NCI-H146 (cell line): ENCODE data around the gene BICDL2.
A peak's percentile ranks its signal among the peaks of the same experiment; 100 is the strongest.

Experiments used
- DNase-seq: peaks from one replicate; lab custom pipeline; 2025; lab: John Stamatoyannopoulos, UW

BICDL2 gene

DNA sequence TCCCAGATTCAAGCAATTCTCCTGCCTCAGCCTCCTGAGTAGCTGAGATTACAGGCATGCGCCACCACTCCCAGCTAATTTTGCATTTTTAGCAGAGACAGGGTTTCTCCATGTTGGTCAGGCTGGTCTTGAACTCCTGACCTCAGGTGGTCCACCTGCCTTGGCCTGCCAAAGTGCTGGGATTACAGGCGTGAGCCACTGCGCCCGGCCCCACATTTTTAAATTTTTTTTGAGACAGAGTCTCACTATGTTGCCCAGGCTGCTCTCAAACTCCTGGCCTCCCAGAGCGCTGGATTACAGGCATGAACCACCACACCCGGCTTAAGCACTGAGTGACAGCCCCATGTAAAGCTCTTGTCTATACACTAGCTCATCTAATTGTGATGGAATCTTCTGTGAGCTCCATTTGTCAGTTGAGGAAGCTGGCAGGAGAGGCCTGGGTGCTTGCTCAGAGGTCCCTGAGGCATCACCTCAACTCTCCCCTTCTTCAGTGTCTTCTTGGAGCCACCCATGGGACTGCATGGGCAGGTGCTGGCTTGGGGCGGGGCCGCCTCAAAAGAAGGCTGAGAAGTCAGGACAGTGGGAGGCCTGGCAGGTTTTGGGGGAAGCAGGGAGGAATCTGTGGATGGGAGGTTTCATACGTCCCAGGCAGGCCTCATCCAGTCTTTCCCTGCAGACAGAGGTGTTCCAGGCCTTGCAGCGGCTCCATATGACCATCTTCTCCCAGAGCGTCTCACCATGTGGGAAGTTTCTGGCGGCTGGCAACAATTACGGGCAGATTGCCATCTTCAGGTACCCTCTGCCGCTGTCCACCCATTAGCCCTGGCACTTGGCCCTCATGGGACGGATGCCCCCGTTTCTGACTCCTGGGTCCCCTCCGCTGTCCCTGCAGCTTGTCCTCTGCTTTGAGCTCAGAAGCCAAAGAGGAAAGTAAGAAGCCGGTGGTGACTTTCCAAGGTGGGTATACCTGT, 11.4 kb downstream of the BICDL2 start:
- no peak for DNase-seq

DNA sequence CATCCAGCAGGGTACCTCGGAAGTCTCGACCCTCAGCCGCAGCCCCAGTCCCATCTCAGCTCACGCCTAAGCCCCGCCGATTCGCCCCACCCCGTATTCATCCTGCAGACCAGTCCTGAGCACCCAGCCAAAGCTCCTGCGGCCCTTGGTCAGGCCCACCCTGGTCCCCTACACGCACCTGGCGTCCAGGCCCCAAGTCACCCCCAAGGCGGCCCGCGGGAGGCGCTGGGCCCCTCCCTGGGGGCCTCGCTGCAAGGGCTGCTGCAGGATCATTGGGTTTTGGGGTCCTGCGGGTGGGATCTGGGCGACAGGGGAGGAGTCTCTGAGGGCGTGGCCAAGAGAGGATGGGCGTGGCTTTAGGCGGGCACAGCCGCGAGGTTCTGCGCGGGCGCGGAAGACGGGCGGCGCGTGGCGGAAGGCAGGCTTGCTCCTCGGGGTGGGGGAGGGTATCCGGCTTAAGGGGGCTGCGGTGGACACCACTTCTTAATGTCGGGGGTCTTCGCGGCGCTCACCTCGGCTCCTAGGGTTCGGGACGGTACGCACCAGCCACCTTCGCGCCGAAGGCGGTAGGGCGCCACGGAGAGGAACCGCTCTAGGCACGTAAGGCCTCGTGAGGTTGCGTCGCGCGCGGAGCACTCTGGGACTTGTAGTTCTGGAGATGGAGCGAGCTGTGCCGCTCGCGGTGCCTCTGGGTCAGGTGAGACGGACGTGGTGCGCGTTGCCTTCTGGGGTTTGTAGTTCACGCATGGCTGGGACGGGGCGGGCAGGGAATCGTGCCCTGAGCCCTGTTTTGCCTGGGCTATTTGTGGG, 12.9 kb downstream of the BICDL2 start, which contains the start of the genes HCFC1R1 and THOC6:
Gene HCFC1R1, minus strand, starts transcription at position 274 of the 810 bp plus-strand sequence. Its CDS starts 1 bp downstream, at position 273.
Gene THOC6, plus strand, starts transcription at position 367 of the 810 bp plus-strand sequence. Its CDS starts 292 bp downstream, at position 659.
- DNase-seq = peak; percentile 98

DNA sequence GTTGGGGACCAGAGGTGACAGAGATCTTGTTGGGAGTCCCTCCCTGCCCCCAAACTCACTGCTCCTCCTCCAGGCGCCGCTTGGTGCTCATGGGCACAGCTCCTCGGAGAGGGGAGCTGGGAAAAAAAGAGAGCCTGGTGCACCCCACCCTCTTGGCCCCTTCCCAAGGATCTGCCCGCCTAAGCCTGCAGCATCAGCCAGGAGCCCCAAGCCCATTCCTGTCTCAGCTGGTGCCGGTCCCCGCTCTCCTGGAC, 13.4 kb downstream of the BICDL2 start:
- no peak for DNase-seq

DNA sequence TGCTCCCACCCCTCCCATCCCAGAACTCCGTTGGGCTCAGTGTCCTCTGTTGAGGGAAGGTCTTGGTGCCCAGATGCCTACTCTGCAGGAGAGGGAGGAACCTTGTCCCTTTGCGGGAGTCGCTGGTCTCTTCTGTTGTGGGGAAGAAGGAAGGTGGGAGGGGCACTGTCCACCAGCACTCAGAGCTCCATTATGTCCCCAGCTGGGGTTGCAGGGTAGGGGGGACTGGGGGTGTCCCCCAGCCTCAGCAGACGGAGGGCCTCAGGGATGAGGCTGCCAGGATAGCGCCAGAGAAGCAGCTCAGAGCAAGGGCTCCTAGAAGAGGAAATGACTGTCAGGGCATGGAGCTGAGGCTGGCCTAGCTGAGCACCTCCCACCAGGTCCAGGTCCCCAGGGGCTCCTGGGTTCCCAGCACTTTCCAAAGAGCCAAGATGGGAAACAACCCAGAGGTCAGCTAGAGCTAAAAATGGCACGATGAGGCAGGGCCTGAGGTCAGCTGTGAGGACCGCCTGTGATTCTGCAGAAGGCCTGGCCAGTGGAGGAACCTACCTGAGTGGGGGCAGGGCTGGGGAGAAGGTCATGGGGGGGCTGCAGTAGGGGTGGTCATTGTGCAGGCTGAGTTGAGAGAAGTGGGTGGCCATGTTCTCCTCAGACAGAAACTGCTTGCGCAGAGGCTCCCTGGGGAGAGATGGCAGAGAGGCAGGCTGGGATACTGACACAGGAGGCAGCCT, 13.9 kb downstream of the BICDL2 start:
- no peak for DNase-seq

DNA sequence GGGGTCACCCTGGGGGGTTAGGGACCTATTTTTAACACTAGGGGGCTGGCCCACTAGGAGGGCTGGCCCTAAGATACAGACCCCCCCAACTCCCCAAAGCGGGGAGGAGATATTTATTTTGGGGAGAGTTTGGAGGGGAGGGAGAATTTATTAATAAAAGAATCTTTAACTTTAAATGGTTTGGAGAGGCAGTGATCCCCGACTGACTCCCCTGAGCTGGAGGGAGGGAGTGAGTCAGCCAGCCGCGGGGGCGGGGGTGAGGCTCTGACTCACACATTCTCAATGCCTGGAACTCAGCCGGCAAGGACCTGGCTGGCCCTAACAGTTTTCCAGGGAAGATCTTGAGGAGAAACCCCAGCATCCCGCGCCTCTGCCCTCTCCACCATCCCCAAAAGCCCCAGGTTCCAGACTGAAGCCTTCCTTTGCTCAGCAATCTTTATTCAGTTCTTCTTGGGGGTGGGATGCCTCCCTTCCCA, 14.5 kb downstream of the BICDL2 start:
- DNase-seq = no peak

DNA sequence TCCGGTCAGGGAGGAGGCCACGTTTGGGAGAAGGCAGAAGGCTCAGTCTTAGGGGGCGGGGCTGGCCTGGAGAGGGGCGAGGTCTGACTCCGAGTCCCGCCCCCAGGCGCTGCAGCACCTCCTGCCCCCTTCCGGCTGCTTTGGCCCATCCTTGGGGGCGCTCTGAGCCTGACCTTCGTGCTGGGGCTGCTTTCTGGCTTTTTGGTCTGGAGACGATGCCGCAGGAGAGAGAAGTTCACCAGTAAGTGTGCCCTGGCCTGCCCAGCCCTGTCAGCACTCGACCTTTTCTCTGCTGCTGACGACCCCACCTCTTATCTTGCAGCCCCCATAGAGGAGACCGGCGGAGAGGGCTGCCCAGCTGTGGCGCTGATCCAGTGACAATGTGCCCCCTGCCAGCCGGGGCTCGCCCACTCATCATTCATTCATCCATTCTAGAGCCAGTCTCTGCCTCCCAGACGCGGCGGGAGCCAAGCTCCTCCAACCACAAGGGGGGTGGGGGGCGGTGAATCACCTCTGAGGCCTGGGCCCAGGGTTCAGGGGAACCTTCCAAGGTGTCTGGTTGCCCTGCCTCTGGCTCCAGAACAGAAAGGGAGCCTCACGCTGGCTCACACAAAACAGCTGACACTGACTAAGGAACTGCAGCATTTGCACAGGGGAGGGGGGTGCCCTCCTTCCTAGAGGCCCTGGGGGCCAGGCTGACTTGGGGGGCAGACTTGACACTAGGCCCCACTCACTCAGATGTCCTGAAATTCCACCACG, 15.1 kb downstream of the BICDL2 start:
- DNase-seq = peak; percentile 65

DNA sequence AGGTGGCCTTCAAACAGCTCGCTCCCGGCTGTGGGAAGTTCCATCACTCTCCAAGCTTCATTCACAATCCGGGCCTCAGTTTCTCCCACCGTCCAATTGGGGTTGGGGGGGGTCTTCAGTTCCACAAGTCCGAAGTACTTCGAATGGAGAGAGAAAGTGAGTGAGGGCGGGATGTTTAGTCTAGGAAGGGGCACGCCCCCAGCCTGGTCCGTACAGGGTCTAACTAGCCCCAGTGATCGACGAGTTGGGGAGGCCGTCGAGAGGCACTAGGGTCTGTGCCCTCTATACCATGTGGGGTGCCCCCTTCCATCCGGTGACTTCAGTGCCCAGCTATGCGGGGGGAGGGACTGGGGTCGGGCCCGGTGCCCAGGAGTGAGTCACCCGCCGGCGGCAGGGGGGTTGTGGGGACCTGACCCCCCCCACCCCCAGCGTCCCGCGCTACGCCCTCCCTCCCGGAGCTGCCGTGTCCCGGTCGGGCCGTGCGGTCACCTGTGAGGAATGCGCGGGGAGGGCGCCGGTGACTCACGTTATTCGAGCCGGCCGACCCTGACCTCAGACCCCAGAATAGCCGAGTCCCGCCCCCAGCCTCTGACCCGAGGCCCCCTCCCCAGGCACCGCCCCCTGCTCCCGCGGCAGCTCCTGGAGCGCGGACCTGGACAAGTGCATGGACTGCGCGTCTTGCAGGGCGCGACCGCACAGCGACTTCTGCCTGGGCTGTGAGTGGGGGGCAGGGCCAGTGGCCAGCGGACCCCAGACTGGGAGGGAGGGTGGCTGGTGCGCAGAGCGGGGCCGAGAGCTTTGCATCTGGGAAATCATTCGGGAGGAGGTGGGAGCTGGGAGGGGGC, 15.9 kb downstream of the BICDL2 start:
- DNase-seq = no peak

DNA sequence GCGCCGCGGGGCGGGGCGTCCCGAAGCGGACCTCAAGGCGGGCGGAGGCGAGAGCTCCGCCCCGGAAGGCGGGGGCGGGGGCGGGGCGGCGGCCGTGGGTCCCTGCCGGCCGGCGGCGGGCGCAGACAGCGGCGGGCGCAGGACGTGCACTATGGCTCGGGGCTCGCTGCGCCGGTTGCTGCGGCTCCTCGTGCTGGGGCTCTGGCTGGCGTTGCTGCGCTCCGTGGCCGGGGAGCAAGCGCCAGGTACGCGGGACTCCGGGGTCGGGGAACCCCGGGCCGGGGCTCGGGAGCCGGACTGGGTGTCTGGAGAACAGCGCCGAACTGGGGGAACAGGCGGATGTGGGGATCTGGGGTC, 16.5 kb downstream of the BICDL2 start, which contains the start of gene TNFRSF12A:
Gene TNFRSF12A, plus strand, starts transcription at position 122 of the 357 bp plus-strand sequence. Its CDS starts 30 bp downstream, at position 152.
- DNase-seq = peak; percentile 74

DNA sequence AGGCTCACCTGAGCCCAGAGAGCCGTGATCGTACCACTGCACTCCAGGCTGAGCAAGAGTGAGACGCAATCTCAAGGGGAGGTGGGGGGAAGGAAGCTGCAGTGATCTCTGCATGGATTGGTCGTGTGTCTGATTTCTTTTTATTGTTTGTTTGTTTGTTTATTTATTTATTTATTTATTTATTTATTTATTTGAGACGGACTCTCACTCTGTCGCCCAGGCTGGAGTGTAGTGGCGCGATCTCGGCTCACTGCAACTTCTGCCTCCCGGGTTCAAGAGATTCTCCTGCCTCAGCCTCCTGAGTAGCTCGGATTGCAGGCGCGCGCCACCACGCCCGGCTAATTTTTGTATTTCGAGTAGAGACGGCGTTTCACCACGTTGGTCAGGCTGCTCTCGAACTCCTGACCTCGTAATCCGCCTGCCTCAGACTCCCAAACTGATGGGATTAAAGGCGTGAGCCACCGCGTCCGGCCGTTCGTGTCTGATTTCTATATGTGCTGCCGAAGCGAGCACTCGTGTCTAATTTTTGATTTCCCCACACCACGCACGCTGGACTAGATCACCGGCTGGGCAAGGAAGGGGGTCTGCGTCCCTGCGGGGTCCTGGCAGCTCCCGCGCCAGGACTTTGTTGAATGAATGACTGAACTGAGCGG, 17.0 kb downstream of the BICDL2 start:
- no peak for DNase-seq

DNA sequence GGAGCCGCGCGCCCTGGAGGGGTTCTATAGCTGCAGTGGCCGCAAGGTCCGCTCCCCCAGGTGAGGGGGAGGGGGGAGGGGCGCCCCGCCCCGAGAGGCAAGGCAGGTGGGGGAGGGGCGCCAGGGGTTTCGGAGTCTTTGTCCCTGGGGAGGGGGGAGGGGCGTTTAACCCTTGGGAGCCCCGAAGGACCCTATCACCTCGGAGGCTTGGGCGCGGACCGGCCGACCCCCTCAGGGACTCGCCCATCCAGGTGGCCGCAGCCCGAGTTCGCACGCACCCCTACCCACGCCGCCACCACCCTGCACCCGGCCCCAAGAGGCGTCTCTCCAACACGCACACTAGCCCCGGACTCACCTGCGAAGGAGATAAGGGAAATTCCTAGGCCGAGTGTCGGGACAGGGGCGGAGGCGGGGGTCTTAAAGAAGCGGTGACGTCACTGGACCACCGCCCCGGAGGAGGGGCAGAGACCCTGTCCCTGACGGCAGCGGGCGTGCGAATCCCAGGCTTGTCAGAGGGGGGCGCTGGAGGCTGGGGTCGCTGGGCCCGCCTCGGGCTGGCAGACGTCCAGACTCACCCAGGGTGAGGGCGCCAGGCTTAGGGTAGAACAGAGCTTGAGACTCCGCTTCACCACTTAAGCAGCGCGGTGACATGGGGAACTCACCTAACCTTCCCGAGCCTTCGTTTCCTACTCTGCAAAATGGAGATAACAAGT, 18.8 kb downstream of the BICDL2 start, which contains the start of gene CLDN6:
Gene CLDN6, minus strand, starts transcription at position 390 of the 713 bp plus-strand sequence. CDS start 2,162 bp downstream, outside the sequence.
- DNase-seq = no peak

DNA sequence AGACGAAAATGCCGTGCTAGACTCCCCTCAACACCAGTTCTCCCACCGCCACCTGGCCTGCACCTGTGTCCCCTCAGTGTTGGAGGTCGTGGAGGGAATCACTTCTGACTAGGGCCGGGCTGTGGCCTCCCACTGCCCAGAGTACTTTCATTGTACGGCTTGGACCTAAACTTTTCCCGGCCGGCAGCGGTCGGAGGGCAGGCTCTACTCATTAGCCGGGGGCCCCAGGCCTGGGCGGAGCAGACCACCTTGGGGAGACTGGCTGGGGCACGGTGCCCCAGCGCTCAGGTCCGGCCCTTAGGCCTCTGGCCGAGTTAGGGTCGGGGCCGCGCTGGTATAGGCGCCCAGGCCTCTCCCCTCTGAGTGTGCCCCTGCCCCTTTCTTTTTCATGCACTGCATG, 19.4 kb downstream of the BICDL2 start:
- DNase-seq = no peak

DNA sequence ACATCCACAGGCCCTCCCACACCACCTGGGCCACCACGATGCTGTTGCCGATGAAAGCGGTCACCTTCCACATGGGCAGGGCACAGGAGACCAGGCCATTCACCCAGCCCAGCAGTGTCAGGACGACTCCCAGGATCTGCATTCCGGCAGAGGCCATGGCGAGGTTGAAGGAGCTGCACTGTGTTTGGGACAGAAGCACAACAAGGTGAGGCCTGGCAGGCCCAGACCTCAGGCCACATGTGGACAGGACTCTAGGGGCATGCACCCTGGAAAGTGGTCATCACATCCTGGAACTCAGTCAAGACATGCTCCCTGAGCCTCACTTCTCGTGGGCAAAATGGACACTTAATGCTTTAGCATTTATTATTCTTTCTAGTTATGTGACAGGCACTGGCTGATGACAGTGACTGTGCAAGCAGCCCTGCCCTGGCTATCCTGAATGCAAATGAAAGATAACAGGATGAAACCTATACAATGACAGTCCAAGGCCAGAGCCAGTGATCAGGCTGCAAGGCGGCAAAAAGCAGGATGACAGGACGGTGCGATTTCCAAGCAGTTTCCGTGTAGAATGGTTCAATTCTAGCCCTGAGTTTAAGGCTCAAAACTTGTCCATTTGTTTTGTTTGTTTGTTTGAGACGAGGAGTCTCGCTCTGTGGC, 20.8 kb downstream of the BICDL2 start:
- no peak for DNase-seq

DNA sequence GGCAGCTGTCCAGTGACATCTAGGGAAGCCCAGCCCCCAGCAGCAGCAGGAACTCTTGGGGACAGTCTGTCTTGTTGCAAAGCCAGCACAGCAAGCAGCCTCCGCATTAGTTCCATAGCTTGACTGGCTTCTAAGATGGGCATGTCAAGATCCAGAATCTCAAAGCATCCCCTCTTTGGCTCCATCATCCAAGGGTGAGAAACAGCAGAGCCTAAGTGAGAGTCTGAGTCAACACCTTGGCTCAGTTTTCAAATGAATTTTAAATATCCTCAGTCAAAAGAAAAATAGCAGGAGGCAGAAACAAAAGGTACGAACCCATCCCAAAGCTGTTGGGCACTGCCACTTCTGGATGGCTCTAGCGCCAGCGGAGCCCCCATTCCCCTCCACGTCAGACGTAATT, 21.8 kb downstream of the BICDL2 start:
- no peak for DNase-seq

DNA sequence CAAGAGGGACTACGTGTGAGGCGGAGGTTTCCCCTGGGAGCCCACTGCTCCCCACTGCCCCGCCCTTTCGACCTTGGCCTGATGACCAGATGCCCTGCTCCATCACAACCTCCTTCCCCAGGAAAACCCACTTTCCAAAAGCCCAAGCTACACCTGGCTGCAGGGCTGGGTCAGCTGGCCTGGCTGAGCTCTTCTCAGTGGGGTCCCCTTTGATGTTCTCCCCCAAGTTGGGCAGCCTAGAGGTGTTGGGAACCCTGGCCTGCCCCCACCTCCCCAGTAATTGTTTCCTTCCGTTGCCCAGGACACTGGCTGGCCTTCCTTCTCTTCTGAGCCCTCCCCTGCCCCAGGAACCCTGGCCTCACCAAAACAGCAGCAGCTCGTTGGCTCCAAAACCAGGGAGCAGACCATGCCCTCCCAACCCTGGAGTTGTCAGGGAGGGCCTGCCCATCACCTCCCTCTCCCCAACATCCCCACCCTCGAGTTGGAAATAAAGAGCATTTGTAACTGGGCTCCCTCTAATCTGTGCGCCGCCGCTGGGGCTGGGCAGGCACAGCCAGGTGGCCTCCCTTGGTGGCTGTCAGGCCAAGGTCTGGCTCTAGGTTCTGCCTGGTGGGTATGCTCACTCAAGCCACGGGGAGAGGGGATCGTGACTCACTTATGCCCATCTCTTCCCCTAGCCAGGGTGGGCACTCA, 22.6 kb downstream of the BICDL2 start:
- no peak for DNase-seq

DNA sequence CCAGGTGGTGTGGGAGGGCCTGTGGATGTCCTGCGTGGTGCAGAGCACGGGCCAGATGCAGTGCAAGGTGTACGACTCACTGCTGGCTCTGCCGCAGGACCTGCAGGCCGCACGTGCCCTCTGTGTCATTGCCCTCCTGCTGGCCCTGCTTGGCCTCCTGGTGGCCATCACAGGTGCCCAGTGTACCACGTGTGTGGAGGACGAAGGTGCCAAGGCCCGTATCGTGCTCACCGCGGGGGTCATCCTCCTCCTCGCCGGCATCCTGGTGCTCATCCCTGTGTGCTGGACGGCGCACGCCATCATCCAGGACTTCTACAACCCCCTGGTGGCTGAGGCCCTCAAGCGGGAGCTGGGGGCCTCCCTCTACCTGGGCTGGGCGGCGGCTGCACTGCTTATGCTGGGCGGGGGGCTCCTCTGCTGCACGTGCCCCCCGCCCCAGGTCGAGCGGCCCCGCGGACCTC, 23.2 kb downstream of the BICDL2 start:
- no peak for DNase-seq

DNA sequence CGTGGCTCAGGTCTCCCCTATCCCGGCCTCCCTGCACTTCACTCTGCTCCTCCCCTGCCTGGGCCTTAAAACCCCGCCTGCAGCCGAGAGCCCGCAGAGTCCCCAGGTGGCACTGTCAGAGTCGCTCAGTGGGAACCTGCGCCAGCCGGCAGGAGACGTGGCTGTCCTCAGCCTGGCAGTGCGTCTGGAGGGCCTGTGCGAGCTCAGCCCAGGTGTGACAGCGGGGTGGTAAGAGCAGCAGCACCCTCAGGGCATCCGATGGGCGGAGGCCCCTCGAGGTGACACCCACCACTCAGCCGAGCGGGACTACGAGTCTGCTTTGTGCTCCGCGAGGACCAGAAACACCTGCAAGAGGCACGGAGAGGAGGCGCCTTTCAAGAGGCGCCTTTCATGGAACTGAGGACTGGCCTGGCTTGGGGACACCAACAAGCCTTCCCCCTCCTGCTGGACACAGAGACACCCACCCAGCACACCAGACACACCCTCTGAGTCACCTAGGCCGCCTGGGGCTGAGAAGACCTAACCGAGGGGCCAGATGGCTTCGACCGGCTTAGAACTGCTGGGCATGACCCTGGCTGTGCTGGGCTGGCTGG, 23.8 kb downstream of the BICDL2 start, which contains the start of gene CLDN9:
Gene CLDN9, plus strand, starts transcription at position 96 of the 593 bp plus-strand sequence. Its CDS starts 440 bp downstream, at position 536.
- DNase-seq = peak; percentile 90

DNA sequence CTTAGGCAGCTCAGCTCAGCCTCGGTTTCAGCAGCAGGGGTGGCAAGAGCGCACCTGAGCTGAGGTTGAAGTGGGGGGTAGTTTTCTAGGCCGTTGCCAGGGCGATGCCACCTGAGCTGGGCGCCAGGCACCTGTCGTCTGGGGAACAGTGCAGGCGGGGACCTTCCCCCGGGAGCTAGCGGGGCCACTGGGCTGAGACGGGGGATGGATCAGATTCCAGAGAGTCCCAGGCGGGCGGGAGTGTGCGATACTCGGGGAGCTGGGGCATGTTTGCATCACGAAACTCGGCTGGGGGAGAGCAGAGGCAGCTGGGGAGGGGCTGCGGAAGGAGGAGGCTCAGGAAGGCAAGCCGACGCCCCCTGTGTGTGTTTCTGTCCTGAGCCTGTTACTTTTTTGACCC, 24.5 kb downstream of the BICDL2 start:
- DNase-seq = peak; percentile 78
